Lung (tissue), 12 donors: ENCODE results near the gene SRXN1. TPM values are rescaled to one million over a fixed set of nuclear protein-coding genes. Genes with fewer than 3 reads are reported as not detected.

Source experiments
- ATAC-seq: fragments of 200-7000 bp; cut with Tn5 transposase; one replicate; pipeline ENCODE4 v1.9.1; 2020; ENCODE audit warnings: moderate number of reproducible peaks; ENCODE audit not compliant: insufficient read depth, low FRiP score
- DNase-seq, 3 donors: peaks; one replicate each; pipeline ENCODE4 v3.0.0-alpha.2; 2013 to 2017
- H3K27ac ChIP-seq, 2 donors: one replicate each; pipeline ENCODE4 v1.5.1; 2013; ENCODE audit warnings: mild to moderate bottlenecking in 2 of 2, moderate library complexity in 2 of 2, control low read depth in 1 of 2, inconsistent platforms in 1 of 2, low read depth in 1 of 2, low read length in 1 of 2
- H3K27me3 ChIP-seq, 3 donors: one replicate each; pipeline ENCODE4 v1.5.1; 2013; ENCODE audit warnings: low read length in 2 of 3; ENCODE audit not compliant: control insufficient read depth in 3 of 3, insufficient read depth in 3 of 3
- H3K36me3 ChIP-seq, 4 donors: one replicate each; pipeline ENCODE4 v1.5.1; 2013; ENCODE audit warnings: low read length in 4 of 4, mild to moderate bottlenecking in 1 of 4, moderate library complexity in 1 of 4; ENCODE audit not compliant: control insufficient read depth in 4 of 4, insufficient read depth in 4 of 4
- H3K4me1 ChIP-seq, 5 donors: one replicate each; pipeline ENCODE4 v1.5.1; 2013; ENCODE audit warnings: low read length in 5 of 5, mild to moderate bottlenecking in 2 of 5, moderate library complexity in 1 of 5; ENCODE audit not compliant: control insufficient read depth in 5 of 5, insufficient read depth in 5 of 5
- H3K4me3 ChIP-seq: one replicate; pipeline ENCODE4 v1.5.1; 2013; ENCODE audit warnings: mild to moderate bottlenecking, control low read depth, moderate library complexity
- H3K9ac ChIP-seq, 2 donors: one replicate each; pipeline ENCODE4 v1.5.1; 2013; ENCODE audit warnings: low read length in 2 of 2, control low read depth in 1 of 2; ENCODE audit not compliant: insufficient read depth in 1 of 2
- H3K9me3 ChIP-seq, 4 donors: one replicate each; pipeline ENCODE4 v1.5.1; 2013; ENCODE audit warnings: low read length in 3 of 4, mild to moderate bottlenecking in 1 of 4, moderate library complexity in 1 of 4; ENCODE audit not compliant: control insufficient read depth in 4 of 4, insufficient read depth in 3 of 4
- WGBS, 2 donors: extraction: QIAGEN DNeasy Blood & Tissue Kit; methylation state at CpG; one replicate each; pipeline ENCODE4 v1.1.7; 2013; 5-methylcytosine and 5-hydroxymethylcytosine counted together
- polyA plus RNA-seq, 2 donors: library from polyadenylated mRNA; stranded (reverse); fragments of 200-250 nt; gene quantifications; one replicate each; pipeline ENCODE4 v1.2.1, GENCODE V29; 2013
- total RNA-seq, 2 donors: library from RNA; depleted of rRNA in 1 of 2; stranded (reverse); fragments of >200 nt in 1 of 2; gene quantifications; one replicate each; pipeline ENCODE4 v1.2.1, GENCODE V29; 2014 to 2021
- TF ChIP-seq, protein P1 (sequence below): IDR thresholded peaks from 2 replicates; pipeline ENCODE4 v1.5.1; 2012; ENCODE audit warnings: mild to moderate bottlenecking; ENCODE audit errors: control extremely low read depth, extremely low read depth
- donor health status: control.
- donor health status: control.
- donor health status: Bipolar disorder and iron deficiency.
- donor health status: healthy.
- donor health status: DM: yes; HTN: yes; CAD: no.

SRXN1 gene
- total and polyA plus RNA-seq, 4 donors: 6.1 to 47.4 (median 25.3) TPM

DNA sequence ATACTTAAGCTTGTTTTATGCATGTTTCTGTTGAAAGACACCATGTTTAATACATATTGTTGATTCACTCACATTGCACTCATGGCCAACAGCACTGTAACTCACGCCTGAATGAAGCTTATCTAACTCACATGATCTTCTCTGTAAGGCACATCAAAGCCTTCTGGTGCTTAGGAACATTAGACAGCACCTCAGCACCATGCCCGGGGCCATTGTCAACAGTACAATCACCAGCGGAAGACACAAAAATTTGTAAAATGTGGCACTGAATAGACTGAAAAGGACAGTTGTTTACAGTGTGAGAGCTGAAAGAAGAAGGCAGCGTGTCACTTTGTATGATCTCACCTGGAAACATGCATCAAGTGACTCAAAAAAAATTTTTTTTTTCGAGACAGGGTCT, 34.0 kb downstream of the SRXN1 start:
- Histone ChIP-seq H3K36me3 (no peaks in the 10 kb centered on the region), H3K9ac (no peak overlapping the region), H3K27ac (no peak overlapping the region), H3K4me3 (no peak overlapping the region), H3K9me3 (peaks cover 0 to 10% (median 3%) of the 10 kb centered on the region in 4 donors), H3K4me1 (no peaks in the 10 kb centered on the region), H3K27me3 (peaks cover 0 to 20% (median 10%) of the 10 kb centered on the region in 3 donors)
- TF ChIP-seq, protein P1, sequence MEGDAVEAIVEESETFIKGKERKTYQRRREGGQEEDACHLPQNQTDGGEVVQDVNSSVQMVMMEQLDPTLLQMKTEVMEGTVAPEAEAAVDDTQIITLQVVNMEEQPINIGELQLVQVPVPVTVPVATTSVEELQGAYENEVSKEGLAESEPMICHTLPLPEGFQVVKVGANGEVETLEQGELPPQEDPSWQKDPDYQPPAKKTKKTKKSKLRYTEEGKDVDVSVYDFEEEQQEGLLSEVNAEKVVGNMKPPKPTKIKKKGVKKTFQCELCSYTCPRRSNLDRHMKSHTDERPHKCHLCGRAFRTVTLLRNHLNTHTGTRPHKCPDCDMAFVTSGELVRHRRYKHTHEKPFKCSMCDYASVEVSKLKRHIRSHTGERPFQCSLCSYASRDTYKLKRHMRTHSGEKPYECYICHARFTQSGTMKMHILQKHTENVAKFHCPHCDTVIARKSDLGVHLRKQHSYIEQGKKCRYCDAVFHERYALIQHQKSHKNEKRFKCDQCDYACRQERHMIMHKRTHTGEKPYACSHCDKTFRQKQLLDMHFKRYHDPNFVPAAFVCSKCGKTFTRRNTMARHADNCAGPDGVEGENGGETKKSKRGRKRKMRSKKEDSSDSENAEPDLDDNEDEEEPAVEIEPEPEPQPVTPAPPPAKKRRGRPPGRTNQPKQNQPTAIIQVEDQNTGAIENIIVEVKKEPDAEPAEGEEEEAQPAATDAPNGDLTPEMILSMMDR: no peak
- 72 to 88% methylated on average over 5 of the region's 5 CpGs for WGBS, 2 donors
- DNase-seq (no peak), ATAC-seq (no peak)

DNA sequence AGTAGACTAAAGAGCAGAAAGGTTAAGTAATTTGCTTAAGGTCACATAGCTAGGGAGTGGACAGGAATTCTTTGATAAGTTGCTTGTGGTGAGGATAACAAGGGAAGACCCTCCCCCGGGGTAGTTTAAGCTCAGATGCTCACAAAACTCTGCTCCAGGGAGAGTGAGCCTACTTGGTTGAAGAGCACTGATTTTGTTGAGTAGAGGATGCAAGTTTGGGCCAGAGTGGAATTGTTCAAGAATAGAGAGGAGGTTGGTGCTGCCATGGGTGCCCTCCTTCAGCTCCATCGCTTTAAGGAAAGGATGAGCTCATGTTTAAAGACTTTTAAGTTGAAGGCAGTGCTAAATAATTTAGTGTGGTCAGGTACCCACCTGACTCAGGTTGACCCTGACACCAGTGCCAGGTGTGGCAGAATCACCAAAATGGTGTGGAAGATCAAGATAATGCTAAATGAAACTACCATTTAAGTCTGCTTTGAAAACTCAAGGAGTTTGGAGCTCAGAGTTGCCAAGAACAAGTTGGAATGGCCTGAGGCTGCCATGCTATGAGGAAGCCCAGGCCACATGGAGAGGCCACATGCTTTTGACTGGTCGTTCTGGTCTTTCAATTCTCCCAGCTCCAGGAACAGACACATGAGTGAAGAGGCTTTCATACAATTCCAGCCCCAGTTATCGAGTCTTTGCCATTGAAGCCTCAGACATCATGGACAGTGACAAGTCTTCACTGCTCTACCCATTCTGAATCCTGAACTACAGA, 34.9 kb downstream of the SRXN1 start:
- TF ChIP-seq, protein P1: no peak
- Histone ChIP-seq H3K27ac (no peak overlapping the region), H3K27me3 (peaks cover 0 to 24% (median 15%) of the 10 kb centered on the region in 3 donors), H3K36me3 (no peaks in the 10 kb centered on the region), H3K4me1 (no peaks in the 10 kb centered on the region), H3K9me3 (peaks cover 0 to 10% (median 3%) of the 10 kb centered on the region in 4 donors), H3K9ac (no peak overlapping the region), H3K4me3 (no peak overlapping the region)
- ATAC-seq: no peak
- no peak for DNase-seq
- WGBS, 2 donors: 83 to 93% methylated on average over 4 of the region's 4 CpGs

DNA sequence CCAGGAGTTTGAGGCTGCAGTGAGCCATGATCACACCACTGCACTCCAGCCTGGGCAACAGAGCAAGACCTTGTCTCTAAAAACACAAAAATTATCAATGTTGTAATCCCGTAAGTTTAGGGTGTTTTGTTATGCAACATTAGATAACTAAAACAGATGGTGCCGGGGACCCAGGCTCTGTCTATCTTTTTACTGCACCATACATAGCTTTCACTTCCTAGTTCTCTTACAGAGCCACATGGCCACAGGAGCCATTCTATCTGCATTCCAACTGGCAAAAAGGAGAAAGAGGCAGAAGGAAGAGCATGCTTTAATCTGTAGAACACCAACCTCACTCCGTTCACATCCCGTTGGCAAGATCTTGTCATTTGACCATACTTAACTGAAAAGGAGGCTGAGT, 37.5 kb downstream of the SRXN1 start:
- Histone ChIP-seq H3K4me3 (no peak overlapping the region), H3K27me3 (peaks cover 0 to 37% (median 25%) of the 10 kb centered on the region in 3 donors), H3K27ac (no peak overlapping the region), H3K36me3 (no peaks in the 10 kb centered on the region), H3K9me3 (peaks cover 0 to 10% (median 3%) of the 10 kb centered on the region in 4 donors), H3K9ac (no peak overlapping the region), H3K4me1 (peaks cover 0 to 10% (median 0%) of the 10 kb centered on the region in 5 donors)
- 65 to 81% methylated on average over 4 of the region's 4 CpGs for WGBS, 2 donors
- TF ChIP-seq, protein P1: no peak
- no peak for DNase-seq
- ATAC-seq: no peak
